Measurements from ENCODE around the gene PCDHB10.
"Not testable (repeated sequence)": the region's sequence is repeated elsewhere in the genome, so short reads cannot be mapped to it uniquely, and the experiment has no call there.

Gene PCDHB10

GRCh38 chr5:141188682-141189081 is 3.5 kb upstream of the PCDHB10 start:
- DNase-seq (ENCODE audit: low spot score), result not testable (repeated sequence)

DNA sequence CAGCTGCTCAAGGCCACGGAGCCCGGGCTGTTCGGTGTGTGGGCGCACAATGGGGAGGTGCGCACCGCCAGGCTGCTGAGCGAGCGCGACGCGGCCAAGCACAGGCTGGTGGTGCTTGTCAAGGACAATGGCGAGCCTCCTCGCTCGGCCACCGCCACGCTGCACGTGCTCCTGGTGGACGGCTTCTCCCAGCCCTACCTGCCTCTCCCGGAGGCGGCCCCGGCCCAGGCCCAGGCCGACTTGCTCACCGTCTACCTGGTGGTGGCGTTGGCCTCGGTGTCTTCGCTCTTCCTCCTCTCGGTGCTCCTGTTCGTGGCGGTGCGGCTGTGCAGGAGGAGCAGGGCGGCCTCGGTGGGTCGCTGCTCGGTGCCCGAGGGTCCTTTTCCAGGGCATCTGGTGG is 3.0 kb upstream of the PCDHB10 start:
- DNase-seq (ENCODE audit: low spot score), result not testable (repeated sequence)

DNA sequence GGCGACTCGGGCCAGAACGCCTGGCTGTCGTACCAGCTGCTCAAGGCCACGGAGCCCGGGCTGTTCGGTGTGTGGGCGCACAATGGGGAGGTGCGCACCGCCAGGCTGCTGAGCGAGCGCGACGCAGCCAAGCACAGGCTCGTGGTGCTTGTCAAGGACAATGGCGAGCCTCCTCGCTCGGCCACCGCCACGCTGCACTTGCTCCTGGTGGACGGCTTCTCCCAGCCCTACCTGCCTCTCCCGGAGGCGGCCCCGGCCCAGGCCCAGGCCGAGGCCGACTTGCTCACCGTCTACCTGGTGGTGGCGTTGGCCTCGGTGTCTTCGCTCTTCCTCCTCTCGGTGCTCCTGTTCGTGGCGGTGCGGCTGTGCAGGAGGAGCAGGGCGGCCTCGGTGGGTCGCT is 2.2 kb downstream of the PCDHB10 start:
- not testable (repeated sequence) for DNase-seq (ENCODE audit: low spot score)

- DNase-seq (ENCODE audit: low spot score), result no peak
These were observed 4.2 kb downstream of the PCDHB10 start for GRCh38 chr5:141196363-141196762.

DNA sequence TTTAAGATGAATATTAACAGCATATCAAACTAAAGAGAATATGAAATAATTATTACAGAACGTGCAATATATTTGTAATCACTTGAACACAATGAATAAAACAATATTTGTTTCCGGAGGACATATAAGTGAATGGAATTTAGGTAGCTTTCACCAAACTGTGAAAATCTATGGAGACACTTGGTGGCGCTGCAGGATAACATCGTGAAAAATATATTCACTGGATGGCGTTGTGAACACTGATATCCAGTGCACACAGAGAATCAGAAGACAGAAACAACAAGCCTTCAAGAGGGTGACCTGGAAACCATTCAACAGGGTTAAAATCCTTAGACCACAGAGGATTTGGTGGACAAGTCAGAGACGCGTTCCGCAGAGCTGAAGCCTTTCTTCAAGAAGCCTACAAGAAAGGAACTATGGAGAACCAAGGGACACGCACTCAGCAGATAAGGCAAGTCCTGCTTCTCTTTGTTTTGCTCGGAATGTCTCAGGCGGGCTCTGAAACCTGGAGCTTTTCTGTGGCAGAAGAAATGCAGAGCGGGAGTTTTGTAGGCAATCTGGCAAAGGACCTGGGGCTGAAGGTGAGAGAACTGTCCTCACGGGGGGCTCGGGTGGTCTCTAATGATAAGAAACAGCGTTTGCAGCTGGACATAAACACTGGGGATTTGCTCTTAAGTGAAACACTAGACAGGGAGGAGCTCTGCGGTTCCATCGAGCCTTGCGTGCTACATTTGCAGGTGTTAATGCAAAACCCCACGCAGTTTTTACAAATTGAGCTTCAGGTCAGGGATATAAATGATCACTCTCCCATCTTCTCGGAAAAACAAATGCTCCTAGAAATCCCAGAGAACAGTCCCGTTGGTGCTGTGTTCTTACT is 7.4 kb downstream of the PCDHB10 start, which contains the start of gene PCDHB11:
Gene PCDHB11, plus strand, starts transcription at position 269 of the 877 bp plus-strand sequence. Its CDS starts 148 bp downstream, at position 417.
- peak; percentile 59 for DNase-seq (ENCODE audit: low spot score)

DNA sequence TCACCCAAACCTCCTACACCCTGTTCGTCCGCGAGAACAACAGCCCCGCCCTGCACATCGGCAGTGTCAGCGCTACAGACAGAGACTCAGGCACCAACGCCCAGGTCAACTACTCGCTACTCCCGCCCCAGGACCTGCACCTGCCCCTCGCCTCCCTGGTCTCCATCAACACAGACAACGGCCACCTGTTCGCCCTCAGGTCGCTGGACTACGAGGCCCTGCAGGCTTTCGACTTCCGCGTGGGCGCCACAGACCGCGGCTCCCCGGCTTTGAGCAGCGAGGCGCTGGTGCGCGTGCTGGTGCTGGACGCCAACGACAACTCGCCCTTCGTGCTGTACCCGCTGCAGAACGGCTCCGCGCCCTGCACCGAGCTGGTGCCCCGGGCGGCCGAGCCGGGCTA is 9.0 kb downstream of the PCDHB10 start:
- not testable (repeated sequence) for DNase-seq (ENCODE audit: low spot score)

DNA sequence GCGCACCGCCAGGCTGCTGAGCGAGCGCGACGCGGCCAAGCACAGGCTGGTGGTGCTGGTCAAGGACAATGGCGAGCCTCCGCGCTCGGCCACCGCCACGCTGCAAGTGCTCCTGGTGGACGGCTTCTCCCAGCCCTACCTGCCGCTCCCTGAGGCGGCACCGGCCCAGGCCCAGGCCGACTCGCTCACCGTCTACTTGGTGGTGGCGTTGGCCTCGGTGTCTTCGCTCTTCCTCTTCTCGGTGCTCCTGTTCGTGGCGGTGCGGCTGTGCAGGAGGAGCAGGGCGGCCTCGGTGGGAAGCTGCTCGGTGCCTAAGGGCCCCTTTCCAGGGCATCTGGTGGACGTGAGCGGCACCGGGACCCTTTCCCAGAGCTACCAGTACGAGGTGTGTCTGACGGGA is 9.5 kb downstream of the PCDHB10 start:
- DNase-seq (ENCODE audit: low spot score), result not testable (repeated sequence)

DNA sequence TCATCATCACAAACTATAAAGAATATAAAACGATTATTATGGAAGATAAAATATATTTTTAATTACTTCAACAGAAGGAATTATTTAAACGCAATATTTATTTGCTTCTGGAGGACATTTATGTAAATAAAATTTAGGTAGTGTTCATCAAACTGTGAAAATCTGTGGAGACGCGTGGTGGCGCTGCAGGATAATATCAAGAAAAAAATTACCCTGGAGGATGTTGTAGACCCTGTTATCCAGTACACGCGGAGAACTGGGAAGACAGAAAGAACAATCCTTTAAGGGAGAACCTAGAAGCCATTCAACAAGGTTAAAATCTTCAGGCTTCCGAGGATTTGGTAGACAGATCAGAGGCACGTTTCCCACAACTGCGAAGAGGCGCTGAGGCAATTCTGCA is 16.3 kb downstream of the PCDHB10 start, which contains the start of gene PCDHB12:
Gene PCDHB12, plus strand, starts transcription at position 242 of the 400 bp plus-strand sequence. CDS start 189 bp downstream, outside the sequence.
- no peak for DNase-seq (ENCODE audit: low spot score)

DNA sequence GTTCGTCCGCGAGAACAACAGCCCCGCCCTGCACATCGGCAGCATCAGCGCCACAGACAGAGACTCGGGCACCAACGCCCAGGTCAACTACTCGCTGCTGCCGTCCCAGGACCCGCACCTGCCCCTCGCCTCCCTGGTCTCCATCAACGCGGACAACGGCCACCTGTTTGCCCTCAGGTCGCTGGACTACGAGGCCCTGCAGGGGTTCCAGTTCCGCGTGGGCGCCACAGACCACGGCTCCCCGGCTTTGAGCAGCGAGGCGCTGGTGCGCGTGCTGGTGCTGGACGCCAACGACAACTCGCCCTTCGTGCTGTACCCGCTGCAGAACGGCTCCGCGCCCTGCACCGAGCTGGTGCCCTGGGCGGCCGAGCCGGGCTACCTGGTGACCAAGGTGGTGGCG is 18.1 kb downstream of the PCDHB10 start:
- DNase-seq (ENCODE audit: low spot score), result not testable (repeated sequence)

- not testable (repeated sequence) for DNase-seq (ENCODE audit: low spot score)
These were observed 18.7 kb downstream of the PCDHB10 start for GRCh38 chr5:141210849-141211248.

DNA sequence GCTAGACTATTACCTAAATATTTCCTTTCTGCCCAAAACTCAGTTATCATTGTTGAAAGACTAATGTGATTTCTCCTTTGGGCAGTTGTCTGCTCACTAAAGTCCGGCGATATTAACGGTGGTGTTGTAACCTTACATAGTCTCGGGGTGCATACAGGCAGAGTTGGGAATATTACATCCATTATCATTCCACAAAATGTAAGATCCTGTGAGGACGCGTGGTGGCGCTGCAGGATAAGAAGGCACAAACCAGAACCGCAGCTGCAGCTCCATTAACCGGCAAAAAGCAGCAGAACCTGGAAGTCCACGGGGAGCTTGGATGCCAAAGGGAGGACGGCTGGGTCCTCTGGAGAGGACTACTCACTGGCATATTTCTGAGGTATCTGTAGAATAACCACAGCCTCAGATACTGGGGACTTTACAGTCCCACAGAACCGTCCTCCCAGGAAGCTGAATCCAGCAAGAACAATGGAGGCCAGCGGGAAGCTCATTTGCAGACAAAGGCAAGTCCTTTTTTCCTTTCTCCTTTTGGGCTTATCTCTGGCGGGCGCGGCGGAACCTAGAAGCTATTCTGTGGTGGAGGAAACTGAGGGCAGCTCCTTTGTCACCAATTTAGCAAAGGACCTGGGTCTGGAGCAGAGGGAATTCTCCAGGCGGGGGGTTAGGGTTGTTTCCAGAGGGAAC is 21.6 kb downstream of the PCDHB10 start, which contains the start of gene PCDHB13:
Gene PCDHB13, plus strand, starts transcription at position 264 of the 684 bp plus-strand sequence. Its CDS starts 205 bp downstream, at position 469.
- peak; percentile 58 for DNase-seq (ENCODE audit: low spot score)

DNA sequence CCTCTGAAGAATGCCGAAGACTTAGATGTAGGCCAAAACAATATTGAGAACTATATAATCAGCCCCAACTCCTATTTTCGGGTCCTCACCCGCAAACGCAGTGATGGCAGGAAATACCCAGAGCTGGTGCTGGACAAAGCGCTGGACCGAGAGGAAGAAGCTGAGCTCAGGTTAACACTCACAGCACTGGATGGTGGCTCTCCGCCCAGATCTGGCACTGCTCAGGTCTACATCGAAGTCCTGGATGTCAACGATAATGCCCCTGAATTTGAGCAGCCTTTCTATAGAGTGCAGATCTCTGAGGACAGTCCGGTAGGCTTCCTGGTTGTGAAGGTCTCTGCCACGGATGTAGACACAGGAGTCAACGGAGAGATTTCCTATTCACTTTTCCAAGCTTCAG is 22.4 kb downstream of the PCDHB10 start:
- DNase-seq (ENCODE audit: low spot score), result not testable (repeated sequence)

GRCh38 chr5:141215504-141215903 is 23.4 kb downstream of the PCDHB10 start:
- DNase-seq (ENCODE audit: low spot score), result not testable (repeated sequence)

GRCh38 chr5:141216035-141216434 is 23.9 kb downstream of the PCDHB10 start:
- DNase-seq (ENCODE audit: low spot score), result not testable (repeated sequence)

DNA sequence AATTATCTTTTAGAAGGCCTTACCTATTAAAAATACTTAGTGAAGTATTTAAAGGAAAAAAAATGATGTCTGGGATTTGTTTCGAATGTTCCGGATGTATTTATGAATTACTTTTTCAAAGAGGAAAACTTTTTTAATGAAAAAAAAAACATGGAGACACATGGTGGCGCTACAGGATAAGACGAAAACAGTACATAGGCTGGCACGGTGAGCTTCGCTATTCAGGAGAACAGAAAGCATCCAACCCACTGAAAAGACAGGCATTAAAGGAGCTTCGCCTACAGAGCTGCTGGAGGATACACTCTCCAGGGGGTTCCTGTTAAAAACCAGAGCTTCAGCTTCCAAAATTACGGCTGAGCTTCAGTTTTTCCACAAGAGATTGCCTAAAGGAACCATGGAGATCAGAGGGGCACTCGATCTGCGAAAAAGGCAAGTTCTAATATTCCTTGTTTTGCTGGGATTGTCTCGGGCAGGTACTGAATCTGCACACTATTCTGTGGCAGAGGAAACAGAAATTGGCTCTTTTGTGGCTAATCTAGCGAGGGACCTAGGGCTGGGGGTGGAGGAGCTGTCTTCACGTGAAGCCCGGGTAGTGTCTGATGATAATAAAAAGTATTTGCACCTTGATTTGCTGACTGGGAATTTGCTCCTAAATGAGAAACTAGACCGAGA is 31.1 kb downstream of the PCDHB10 start, which contains the start of gene PCDHB14:
Gene PCDHB14, plus strand, starts transcription at position 232 of the 672 bp plus-strand sequence. Its CDS starts 163 bp downstream, at position 395.
- DNase-seq (ENCODE audit: low spot score), result no peak

- not testable (repeated sequence) for DNase-seq (ENCODE audit: low spot score)
These were observed 32.7 kb downstream of the PCDHB10 start for GRCh38 chr5:141224844-141225243.

- not testable (repeated sequence) for DNase-seq (ENCODE audit: low spot score)
These were observed 33.3 kb downstream of the PCDHB10 start for GRCh38 chr5:141225421-141225820.

DNA sequence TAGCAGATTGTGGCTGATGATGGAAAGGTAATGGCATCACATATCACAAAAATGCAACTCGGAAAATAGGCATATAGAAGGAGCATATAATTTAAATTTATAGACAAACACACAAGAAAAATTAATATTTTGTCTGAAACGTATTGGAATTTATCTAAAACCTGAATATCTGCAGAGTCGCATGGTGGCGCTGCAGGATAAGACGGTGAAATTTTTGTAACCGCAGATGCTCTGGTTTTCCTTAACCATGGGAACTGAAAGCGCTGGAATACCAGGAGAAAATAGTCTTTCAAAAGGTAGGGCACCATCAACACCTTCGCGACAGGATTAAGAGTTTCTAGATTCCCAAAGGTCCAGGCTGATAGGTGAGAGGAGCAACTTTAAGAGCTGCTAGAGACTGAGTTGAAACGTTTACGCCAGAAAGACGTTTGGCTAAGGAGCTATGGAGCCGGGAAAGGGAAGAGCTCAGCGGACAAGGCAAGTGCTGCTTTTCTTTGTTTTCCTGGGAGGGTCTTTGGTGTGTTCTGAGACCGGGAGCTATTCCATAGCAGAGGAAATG is 42.0 kb downstream of the PCDHB10 start:
- no peak for DNase-seq (ENCODE audit: low spot score)

GRCh38 chr5:141235922-141236321 is 43.8 kb downstream of the PCDHB10 start:
- DNase-seq (ENCODE audit: low spot score), result not testable (repeated sequence)

DNA sequence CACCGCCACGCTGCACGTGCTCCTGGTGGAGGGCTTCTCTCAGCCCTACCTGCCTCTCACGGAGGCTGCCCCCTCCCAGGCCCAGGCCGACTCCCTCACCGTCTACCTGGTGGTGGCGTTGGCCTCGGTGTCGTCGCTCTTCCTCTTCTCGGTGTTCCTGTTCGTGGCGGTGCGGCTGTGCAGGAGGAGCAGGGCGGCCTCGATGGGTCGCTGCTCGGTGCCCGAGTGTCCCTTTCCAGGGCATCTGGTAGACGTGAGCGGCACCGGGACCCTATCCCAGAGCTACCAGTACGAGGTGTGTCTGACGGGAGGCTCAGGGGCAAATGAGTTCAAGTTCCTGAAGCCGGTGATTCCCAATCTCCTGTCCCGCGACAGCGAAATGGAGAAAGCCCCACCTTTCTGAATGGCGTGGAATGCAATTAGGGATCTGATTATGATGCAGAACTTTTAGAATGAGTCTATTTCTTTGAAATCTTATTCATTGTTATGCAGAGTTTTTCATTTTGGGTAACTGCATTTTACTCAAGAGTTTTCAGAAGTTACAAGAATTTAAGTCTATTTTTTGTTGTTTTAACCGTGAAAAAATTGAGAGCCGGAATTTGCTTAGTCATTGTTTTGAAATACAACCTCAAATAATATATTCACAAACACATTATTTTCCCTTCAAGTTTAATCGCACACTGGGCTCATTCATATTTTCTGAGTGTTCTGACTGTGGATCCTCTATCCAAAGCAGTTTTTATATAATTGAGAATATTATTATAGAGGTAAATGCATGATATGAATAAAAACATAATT is 44.6 kb downstream of the PCDHB10 start:
- DNase-seq (ENCODE audit: low spot score), result no peak

- no peak for DNase-seq (ENCODE audit: low spot score)
These were observed 49.3 kb downstream of the PCDHB10 start for GRCh38 chr5:141241496-141241895.
